Epithelial cell of esophagus (primary cell): ENCODE results near the gene CLN5.

Experiments used
- DNase-seq: peaks from one replicate; pipeline ENCODE4 v3.0.0; 2010; ENCODE audit warnings: low read depth
- H3K4me3 ChIP-seq: 2 replicates; pipeline ENCODE4 v1.5.1; 2011; ENCODE audit warnings: mild to moderate bottlenecking, low read length, control low read depth
- TF ChIP-seq, protein P1 (sequence below): IDR thresholded peaks from 2 replicates; pipeline ENCODE4 v1.5.1; 2011; ENCODE audit warnings: low read depth, mild to moderate bottlenecking, low read length, control low read depth, inconsistent platforms; ENCODE audit not compliant: insufficient read depth; ENCODE audit errors: missing control alignments

Gene CLN5

DNA sequence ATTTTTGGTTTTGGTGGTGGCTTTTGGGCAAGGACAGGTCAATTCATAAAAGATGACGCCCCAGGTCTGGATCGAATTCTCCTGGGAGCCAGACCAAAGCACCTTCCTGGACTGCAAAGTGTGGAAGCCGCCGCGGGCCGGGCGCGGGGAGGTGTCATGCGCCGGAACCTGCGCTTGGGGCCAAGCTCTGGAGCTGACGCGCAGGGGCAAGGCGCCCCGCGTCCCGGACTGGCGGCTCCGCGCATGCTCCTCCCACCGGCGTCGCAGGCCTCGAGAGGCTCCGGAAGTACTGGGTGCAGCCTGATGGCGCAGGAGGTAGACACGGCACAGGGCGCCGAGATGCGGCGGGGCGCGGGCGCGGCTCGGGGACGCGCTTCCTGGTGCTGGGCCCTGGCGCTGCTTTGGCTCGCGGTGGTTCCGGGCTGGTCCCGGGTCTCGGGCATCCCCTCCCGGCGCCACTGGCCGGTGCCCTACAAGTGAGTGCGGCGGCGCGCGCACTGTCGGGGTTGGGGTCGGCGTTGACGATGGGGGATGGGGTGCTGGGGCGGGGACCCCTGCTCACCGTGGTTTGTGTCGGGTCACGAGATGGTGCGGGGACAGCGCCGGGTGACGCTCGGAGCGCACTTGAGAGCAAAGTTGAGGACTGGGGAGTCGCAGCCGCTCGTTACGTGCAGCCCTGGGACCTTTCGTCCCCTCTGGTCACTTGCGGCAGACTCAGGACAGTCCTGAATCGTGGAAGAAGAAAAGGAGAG, at the start of gene CLN5:
Gene CLN5 (plus strand): TSS at position 286 of the 752 bp plus-strand sequence. CDS start 18 bp downstream, at position 304.
- TF ChIP-seq, protein P1, sequence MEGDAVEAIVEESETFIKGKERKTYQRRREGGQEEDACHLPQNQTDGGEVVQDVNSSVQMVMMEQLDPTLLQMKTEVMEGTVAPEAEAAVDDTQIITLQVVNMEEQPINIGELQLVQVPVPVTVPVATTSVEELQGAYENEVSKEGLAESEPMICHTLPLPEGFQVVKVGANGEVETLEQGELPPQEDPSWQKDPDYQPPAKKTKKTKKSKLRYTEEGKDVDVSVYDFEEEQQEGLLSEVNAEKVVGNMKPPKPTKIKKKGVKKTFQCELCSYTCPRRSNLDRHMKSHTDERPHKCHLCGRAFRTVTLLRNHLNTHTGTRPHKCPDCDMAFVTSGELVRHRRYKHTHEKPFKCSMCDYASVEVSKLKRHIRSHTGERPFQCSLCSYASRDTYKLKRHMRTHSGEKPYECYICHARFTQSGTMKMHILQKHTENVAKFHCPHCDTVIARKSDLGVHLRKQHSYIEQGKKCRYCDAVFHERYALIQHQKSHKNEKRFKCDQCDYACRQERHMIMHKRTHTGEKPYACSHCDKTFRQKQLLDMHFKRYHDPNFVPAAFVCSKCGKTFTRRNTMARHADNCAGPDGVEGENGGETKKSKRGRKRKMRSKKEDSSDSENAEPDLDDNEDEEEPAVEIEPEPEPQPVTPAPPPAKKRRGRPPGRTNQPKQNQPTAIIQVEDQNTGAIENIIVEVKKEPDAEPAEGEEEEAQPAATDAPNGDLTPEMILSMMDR, result no peak
- peak within 1 kb of the TSS; percentile 95 for H3K4me3 ChIP-seq
- DNase-seq, result peak; percentile 97

GRCh38 chr13:76942363-76942762, 49.5 kb upstream of the CLN5 start:
- TF ChIP-seq, protein P1, result no peak
- no peak overlapping the region for H3K4me3 ChIP-seq
- DNase-seq, result no peak

DNA sequence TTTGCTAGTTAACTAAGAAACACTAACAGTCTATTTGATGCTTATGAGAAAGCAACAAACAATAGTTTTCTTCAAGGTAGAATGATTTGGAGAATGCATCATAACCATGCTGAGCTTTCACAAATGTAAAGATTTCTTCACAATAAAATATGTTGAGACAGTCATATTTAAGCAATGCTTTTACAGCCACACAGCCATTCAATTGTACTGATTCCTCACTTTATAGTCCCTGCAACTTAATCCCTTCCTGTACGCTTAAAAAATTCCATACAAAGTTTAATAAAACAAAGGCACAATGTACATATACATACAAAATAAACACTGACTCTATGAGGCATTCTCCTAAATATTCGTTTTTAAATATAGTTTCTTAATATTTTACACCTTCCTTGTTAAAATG, 48.2 kb upstream of the CLN5 start:
- TF ChIP-seq, protein P1, result no peak
- no peak for DNase-seq
- H3K4me3 ChIP-seq, result no peak overlapping the region

DNA sequence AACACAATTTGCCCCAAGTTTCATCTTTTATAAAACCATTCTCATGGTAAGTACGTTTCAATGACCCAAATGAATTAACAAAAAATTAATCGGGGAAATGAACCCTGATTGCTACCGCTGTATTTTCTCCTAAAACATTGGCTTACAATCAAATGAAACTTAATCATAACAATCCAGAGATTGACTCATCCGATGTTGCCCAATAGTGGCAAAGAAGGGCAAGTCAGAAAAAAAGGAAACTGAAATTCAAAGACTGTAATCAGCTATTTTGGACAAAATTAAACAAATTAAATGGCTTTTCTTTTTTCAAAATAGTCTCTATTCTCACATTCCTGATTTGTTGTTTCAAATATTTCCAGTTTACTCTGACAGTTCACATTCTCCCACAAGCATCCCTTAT, 47.4 kb upstream of the CLN5 start:
- peak; percentile 80 for DNase-seq
- TF ChIP-seq, protein P1, result no peak
- no peak overlapping the region for H3K4me3 ChIP-seq

GRCh38 chr13:76948149-76948548, 43.7 kb upstream of the CLN5 start, which contains the start of gene ACOD1:
Gene ACOD1, plus strand, starts transcription at chr13:76948511. Its CDS starts 48 bp downstream, at chr13:76948559.
- TF ChIP-seq, protein P1, result no peak
- peak; percentile 48 for DNase-seq
- no peak within 1 kb of the TSS for H3K4me3 ChIP-seq

- no peak overlapping the region for H3K4me3 ChIP-seq
- TF ChIP-seq, protein P1, result no peak
- no peak for DNase-seq
Observed at GRCh38 chr13:76950101-76950500, 41.8 kb upstream of the CLN5 start.

DNA sequence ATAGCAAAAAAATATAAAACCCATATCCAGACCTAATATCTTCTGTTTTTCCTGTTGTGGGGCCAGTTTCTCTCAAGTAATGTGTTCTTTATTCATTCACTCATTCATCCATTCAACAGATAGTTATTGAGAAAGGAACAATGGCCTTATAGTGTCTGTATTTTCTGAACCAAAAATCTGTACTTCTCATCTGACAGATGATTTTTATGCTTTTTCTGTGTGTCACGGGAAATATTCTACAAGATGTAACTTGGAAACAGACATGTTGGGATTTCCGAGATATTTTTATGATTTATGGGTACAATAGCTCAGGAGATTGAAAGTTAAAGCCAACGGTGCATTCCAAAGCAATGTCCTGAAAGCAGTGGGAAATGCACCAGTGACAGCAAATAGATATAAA, 37.9 kb upstream of the CLN5 start:
- TF ChIP-seq, protein P1, result no peak
- no peak overlapping the region for H3K4me3 ChIP-seq
- DNase-seq, result no peak
